GM19023 (cell line): Measurements from ENCODE around the gene HOTAIR.

Experiments
- ATAC-seq: cut with Tn5 transposase; IDR thresholded peaks from one replicate; pipeline ENCODE4 v1.9.1; 2021; ENCODE audit warnings: mild to moderate bottlenecking, moderate library complexity; ENCODE audit not compliant: unreplicated experiment

Gene HOTAIR

GRCh38 chr12:54000116-54001114 lies 25.7 kb upstream of the HOTAIR start, which contains the start of gene HOXC9:
HOXC9 (plus strand) TSS chr12:54000161; CDS start chr12:54000189, 28 bp downstream.
- ATAC-seq = no peak

- no peak for ATAC-seq
Measured at GRCh38 chr12:53999559-54000115, 24.9 kb upstream of the HOTAIR start.

- no peak for ATAC-seq
Measured at GRCh38 chr12:53998900-53999236, 24.1 kb upstream of the HOTAIR start.

- ATAC-seq = no peak
Measured at GRCh38 chr12:53998110-53998899, 23.6 kb upstream of the HOTAIR start.

- ATAC-seq = no peak
Measured at GRCh38 chr12:53997204-53998109, 22.7 kb upstream of the HOTAIR start.

GRCh38 chr12:53996240-53997203 lies 21.8 kb upstream of the HOTAIR start:
- ATAC-seq = no peak

- no peak for ATAC-seq
Measured at GRCh38 chr12:53995378-53996239, 20.9 kb upstream of the HOTAIR start.

GRCh38 chr12:53995002-53995377 lies 20.2 kb upstream of the HOTAIR start:
- ATAC-seq = no peak

- no peak for ATAC-seq
Measured at GRCh38 chr12:53994264-53995001, 19.7 kb upstream of the HOTAIR start.

- no peak for ATAC-seq
Measured at GRCh38 chr12:53994009-53994263, 19.2 kb upstream of the HOTAIR start.

- ATAC-seq = no peak
Measured at GRCh38 chr12:53993162-53994008, 18.6 kb upstream of the HOTAIR start.

GRCh38 chr12:53992377-53992889 lies 17.7 kb upstream of the HOTAIR start:
- ATAC-seq = no peak

- no peak for ATAC-seq
Measured at GRCh38 chr12:53991077-53991460, 16.3 kb upstream of the HOTAIR start.

- ATAC-seq = no peak
Measured at GRCh38 chr12:53990311-53991076, 15.7 kb upstream of the HOTAIR start.

- no peak for ATAC-seq
Measured at GRCh38 chr12:53989227-53990113, 14.7 kb upstream of the HOTAIR start.
